GM18519 (cell line): ENCODE results near the gene PLCXD1.
"Not testable (repeated sequence)": the region's sequence is repeated elsewhere in the genome, so short reads cannot be mapped to it uniquely, and the experiment has no call there.

Experiments used
- ATAC-seq: cut with Tn5 transposase; IDR thresholded peaks from one replicate; pipeline ENCODE4 v1.9.1; 2021; ENCODE audit warnings: mild to moderate bottlenecking, moderate library complexity; ENCODE audit not compliant: unreplicated experiment, low FRiP score

The PLCXD1 gene

GRCh38 chrX:314781-315595, 33.8 kb downstream of the PLCXD1 start:
- ATAC-seq = no peak

DNA sequence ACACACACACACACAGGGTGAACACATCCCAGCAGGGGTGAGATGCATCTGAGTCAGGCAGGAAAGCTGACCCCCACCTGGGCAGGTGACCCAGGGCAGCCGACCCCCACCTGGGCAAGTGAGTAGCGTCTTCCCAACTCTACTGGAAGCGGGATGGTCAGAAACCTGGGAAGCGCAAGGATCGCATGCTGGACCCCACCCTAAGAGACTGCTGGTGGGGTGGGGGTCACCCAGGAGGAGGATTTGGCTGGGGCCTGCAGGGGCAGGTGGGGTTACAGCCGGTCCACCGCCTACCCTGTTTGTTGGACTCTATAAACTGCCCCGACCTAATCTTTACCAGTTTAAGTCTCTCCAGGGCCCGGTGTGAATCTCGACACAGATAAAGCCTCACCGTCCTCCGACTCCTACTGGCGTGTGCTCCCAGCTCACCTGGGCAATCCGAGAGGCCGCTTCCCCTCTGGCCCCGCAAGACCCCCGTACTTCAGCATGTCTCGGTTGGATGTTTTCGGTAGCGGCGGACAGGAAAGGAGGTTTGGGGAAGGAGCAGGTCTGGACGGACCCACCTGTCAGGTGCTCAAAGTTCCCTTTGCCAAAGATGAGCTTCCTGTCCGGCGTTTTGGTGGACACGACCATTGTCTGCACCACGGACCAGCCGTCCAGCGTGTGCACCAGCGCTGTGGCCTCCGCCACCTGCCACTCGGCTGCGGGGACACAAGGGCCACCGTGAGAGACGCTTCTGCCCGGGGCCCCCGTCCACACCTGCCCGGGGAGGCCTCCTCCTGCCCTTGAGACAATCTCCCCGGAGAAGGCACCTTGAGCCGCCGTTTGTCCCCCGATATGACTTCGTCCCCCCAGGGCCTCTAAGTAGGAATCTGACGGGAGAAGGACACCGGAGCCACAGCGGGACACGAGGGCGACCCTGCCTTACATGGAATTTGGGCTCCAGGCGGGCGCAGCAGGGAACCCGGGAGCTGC, 35.5 kb downstream of the PLCXD1 start:
- ATAC-seq = no peak

- no peak for ATAC-seq
These were observed 36.4 kb downstream of the PLCXD1 start for GRCh38 chrX:317424-318067.

DNA sequence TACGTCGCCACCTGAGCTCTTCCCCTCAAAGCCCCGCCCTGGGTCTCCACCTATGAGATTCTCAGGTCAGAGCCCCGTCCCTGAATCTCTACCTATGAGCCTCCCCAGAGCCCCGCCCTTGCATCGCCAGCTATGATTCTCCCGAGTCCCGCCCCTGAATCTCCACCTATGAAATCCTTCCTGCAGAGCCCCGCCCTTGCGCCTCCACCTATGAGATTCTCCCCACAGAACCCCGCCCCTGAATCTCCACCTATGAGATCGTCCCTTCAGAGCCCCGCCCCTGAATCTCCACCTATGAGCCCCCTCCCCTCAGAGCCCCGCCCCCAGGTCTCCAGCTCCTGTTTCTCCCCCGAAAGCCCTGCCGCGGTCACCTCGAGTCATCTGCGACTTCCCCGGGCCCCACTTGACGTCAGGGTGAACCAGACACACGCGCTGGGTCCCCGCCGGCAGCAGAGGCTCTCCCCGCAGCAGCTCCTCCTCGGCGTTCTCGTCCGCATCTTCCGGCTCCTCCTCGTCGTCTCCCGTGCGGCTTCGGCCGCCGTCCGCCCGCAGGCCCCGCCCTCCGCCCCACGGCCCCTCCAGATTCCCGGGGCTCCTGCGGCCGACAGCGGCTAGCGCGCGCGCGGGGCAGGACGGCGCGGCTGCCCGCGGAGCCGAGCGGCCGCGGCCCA, 37.0 kb downstream of the PLCXD1 start:
- ATAC-seq = peak; percentile 50

DNA sequence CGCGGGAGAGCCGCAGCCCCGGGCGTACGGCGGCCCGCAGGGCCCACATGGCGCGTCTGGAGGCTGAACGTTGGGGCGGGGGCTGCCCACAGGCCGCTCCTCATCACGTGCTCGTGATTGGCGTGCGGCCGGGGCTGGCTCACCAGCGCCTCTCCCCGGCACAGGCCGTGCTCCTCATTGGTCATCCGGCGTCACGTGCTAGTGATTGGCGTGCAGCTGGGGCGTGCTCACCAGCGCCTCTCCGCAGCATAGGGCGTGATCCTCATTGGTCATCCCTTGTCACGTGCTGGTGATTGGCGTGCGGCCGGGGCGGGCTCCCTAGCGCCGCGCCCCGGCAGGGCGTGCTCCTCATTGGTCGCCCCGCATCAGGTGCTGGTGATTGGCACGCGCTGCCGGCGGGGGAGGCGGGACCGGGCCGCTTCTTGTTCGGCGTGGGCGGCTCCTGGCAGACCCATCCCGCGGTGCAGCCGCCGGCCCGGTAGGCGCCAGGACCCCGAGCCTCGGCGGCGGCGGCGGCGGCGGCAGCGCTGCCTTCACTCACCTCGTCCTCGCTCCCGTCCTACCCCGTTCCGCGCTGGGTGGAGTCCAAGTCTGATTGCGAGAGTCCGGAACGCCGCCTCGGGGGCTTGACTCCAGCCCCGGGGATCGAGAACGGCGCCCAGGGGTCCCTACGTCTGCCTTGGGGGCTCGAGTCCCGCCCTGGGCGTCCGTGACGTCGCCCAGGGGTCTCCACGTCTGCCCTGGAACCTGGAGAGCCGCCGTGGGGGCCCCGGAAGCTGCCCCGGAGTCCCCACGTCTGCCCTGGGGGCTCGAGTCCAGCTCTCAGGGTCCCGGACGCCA, 37.8 kb downstream of the PLCXD1 start, which contains the start of gene GTPBP6:
TSS of gene GTPBP6 (minus strand) at position 58 of the 840 bp plus-strand sequence. CDS start at position 49, 9 bp downstream.
- peak; percentile 83 for ATAC-seq

DNA sequence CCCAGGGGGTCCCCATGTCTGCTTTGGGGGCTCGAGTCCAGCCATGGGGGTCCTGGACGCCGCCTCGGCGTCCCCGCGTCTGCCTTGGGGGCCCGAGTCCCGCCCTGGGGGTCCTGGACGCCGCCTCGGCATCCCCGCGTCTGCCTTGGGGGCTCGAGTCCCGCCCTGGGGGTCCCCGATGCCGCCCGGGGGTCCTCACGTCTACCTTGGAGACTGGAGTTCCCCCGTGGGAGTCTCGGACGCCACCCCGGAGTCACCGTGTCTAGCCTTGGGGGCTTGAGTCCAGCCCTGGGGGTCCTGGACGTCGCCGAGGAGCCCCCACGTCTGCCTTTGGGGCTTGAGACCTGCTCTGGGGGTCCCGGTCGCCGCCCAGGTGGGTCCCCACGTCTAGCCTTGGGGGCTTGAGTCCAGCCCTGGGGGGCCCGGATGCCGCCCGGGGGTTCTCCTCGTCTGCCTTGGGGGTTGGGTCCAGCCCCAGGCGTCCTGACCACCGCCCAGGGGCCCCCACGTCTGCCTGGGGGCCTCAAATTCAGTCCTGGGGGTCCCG, 38.5 kb downstream of the PLCXD1 start:
- ATAC-seq = no peak

DNA sequence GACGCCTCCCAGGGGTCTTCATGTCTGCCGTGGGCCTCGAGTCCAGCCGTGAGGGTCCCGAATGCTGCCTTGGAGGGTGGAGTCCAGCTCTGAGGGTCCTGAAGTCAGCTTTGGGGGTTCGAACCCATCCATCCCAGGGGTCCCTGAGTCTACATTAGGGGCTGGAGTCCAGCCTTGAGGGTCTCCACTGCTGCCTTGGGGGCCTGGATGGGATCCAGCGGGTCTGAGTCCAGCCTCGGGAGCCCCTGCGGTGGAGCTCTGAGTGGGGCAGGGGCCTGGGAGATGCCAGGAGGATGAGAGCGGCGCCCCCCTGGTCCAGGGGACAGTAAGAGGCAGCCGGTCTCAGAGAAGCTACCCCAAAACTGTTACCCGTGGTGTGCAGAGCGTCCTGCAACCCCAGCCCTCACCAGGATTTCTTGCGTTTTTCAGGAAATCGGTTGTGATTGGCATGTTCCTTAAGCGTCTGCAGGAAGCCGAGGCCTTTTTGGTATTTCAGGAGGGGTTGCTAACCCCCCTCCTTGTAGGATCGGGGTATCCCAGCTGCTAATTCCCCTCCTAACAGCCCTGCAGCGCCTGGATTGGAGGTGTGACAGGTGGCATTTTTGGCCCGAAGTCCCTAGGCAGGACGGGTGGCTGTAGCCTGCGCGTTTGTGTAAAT, 39.1 kb downstream of the PLCXD1 start:
- ATAC-seq = no peak

DNA sequence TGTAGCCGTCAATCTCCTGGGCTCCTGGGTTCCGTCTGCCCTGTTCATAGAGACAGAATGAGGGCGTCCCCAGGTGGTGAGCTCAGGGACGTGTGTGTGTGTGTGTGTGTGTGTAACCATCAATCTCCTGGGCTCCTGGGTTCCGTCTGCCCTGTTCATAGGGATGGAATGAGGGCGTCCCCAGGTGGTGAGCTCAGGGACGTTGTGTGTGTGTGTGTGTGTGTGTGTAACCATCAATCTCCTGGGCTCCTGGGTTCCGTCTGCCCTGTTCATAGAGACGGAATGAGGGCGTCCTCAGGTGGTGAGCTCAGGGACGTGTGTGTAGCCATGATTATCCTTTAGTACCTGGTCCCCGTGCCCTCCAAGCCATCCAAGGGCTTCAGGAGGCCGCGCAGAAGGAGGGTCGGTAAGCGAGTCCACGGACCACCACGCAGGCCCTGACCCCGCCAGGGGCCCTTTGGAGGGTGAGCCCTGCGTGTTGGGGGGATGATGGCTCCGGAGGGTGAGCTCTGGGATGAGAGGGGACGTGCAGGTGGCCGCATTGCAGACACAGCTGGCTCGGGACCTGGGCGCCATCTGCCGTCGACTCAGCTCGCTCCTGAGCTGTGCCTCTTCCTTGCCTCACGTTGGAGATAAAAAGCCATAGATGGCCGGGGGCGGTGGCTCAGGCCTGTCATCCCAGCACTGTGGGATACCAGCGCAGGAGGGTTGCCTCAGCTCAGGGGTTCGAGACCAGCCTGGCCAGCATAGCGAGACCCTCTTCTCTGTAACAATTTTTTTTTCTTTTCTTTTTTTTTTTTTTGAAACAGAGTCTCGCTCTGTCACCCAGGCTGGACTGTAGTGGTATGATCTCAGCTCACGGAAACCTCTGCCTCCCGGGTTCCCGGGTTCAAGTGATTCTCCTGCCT, 42.8 kb downstream of the PLCXD1 start:
- ATAC-seq = no peak

DNA sequence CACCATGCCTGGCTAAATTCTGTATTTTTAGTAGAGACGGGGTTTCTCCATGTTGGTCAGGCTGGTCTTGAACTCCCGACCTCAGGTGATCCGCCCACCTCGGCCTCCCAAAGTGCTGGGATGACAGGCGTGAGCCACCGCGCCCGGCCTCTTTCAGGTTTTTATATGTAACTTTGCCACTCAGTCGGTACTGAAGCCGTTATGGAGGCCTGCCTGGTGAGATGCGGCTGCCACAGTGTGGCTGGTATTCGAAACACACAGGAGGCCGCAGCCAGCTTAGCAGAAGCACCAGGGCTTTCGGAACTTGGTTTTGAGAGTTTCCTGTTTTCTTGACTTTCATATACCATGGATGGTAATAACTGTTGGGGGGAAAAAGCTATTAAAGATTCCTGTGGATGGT, 43.5 kb downstream of the PLCXD1 start:
- not testable (repeated sequence) for ATAC-seq

- ATAC-seq = no peak
These were observed 46.5 kb downstream of the PLCXD1 start for GRCh38 chrX:327660-328126.

DNA sequence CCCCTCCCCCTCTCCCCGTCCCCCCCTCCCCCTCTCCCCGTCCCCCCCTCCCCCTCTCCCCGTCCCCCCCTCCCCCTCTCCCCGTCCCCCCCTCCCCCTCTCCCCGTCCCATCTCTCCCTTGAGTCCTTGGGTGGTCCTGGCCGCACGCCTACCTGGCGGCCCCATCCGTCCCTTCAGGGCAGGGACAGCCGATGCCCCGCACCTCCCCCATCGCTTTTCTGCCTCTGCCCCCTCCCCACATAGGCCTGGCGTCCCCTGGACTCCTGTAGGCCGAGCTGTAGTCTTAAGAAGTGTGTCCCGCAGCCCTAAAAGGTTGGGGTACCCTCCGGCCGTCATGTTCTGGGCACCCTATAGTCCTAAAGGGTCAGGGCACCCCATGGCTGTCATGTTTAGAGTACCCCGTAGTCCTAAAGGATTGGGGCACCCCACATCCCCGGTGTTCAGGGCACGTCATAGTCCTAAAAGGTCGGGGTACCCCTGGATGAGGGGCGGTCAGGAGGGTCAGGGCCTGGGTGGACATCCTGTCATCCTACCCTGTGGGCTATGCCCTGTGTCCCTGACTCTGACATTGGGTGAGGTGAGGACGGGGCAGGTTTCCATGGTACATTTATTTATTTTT, 48.2 kb downstream of the PLCXD1 start:
- no peak for ATAC-seq

GRCh38 chrX:330141-330725, 49.1 kb downstream of the PLCXD1 start:
- ATAC-seq = not testable (repeated sequence)

DNA sequence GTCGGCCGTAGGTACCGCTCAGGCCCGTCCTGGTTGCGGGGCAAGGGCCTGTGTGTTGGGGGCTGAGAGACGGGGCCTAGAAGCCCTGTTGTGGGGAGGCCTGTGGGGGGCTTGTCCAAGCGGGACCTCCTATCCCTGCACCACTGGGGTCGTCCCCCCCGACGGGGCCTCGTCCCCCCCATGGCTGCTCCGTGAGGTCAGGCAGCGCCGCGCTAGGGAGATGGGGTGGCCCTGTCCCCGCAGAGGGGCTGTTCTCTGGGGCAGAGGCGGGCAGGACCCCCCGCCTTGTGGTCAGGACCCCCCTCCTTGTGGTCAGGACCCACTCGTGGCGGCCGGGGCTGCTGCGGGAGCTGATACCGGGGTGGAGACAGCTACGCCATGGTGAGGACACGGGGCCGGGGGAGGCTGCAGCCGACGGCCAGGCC, 49.6 kb downstream of the PLCXD1 start:
- ATAC-seq = no peak

- ATAC-seq = no peak
These were observed 50.1 kb downstream of the PLCXD1 start for GRCh38 chrX:331151-331824.

GRCh38 chrX:331825-332495, 50.8 kb downstream of the PLCXD1 start:
- no peak for ATAC-seq

DNA sequence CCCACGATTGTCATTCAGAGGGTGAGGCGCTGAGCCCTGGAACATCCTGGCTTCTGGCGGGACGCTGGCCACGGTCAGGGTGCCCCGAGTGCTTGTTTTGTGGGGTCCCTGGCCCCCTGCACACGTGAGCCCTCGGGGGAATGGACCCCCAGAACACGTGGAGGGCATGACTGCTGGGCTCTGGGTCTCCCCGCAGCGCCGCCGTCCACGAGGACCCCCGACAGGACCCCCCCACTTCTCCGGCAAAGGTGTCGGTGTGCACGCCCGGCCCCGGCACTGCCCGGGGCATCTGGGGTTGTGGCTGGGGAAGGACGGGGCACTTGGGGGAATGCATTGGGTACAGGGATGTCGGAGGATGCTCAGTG, 51.3 kb downstream of the PLCXD1 start:
- no peak for ATAC-seq
